Coronary artery (tissue), 2 donors: ENCODE measurements around the gene SLX9.
A peak's percentile ranks its signal among the peaks of the same experiment; 100 is the strongest.

ENCODE experiments used
- DNase-seq: peaks from one replicate; pipeline ENCODE4 v3.0.0-alpha.2; 2017; ENCODE audit warnings: low spot score
- H3K27ac ChIP-seq, 2 donors: fragments of 200-600 bp; sonication (generic); one replicate each; pipeline ENCODE4 v1.5.1; 2016 to 2019
- H3K4me3 ChIP-seq: fragments of 200-600 bp; sonication (generic); 2 replicates; pipeline ENCODE4 v1.5.1; 2016; ENCODE audit warnings: mild to moderate bottlenecking, moderate library complexity
- TF ChIP-seq, protein P1 (sequence below): fragments of 200-600 bp; sonication (generic); IDR thresholded peaks from one replicate; pipeline ENCODE4 v1.5.1; 2019; ENCODE audit warnings: antibody characterized with exemption

SLX9 gene

DNA sequence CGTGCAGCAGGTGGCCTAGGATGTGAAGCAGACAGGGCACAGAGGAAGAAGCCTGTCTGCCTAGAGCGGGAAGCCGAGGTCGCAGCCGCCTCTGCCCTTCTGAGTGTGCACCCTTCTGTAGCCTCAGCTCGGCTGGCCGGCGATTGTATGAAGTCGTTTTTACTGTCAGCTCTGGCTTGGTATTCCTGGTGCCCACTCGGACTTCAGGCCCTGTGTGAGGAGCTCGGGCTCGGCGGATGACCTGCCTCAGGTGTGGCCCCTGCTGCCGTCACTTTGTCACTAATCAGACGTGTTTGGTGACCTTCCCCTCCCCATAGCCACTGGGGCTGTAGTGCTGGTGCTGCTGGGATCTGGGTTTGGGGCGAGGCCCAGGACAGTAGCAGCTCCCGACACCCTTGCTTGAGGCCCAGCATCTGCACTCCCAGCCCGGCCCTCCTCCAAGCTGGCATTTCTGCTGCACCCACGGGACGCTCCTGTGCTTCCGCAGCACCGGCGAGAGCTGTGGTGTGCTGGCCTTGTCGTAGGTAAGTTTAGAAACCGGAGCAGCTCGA lies 18.1 kb downstream of the SLX9 start:
- TF ChIP-seq, protein P1, sequence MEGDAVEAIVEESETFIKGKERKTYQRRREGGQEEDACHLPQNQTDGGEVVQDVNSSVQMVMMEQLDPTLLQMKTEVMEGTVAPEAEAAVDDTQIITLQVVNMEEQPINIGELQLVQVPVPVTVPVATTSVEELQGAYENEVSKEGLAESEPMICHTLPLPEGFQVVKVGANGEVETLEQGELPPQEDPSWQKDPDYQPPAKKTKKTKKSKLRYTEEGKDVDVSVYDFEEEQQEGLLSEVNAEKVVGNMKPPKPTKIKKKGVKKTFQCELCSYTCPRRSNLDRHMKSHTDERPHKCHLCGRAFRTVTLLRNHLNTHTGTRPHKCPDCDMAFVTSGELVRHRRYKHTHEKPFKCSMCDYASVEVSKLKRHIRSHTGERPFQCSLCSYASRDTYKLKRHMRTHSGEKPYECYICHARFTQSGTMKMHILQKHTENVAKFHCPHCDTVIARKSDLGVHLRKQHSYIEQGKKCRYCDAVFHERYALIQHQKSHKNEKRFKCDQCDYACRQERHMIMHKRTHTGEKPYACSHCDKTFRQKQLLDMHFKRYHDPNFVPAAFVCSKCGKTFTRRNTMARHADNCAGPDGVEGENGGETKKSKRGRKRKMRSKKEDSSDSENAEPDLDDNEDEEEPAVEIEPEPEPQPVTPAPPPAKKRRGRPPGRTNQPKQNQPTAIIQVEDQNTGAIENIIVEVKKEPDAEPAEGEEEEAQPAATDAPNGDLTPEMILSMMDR, result no peak
- H3K4me3 ChIP-seq, result peak overlapping the region; percentile 58
- H3K27ac ChIP-seq, result peak overlapping the region; percentile 83 to 95
- no peak for DNase-seq

DNA sequence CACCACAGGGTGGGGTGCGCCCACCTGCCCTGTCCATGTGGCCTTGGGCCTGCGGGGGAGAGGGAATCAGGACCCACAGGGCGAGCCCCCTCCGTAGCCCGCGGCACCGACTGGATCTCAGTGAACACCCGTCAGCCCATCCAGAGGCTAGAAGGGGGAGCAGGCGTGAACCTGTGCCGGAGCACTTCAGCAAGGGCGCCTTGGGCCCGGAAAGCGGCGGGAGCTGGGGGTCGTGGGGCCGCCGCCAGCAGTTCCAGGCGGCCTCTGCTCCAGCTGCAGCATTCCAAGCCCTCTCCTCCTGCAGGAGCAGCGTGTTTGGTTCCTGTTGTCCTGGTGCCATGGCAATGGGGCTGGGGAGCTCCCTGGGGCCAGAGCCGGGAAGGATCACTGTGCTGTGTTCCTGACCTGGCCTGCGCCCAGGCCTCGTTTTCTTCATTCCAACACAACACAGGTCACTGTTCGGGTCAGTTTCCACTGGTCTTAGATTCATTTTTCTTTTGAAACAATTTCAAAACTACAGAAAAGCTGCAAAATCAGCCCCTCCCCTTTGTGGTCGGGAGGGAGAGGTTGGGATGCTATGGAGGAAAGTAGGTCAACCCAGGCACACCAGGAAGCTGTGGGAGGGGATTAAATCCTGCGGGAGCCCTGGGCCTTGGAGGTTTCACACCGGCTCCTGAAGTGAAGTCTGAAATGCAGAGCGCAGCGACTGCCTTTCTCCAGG lies 18.8 kb downstream of the SLX9 start:
- DNase-seq, result peak; percentile 98
- Histone ChIP-seq H3K27ac (peak overlapping the region; percentile 83 to 95), H3K4me3 (peak overlapping the region; percentile 58)
- TF ChIP-seq, protein P1, result no peak

DNA sequence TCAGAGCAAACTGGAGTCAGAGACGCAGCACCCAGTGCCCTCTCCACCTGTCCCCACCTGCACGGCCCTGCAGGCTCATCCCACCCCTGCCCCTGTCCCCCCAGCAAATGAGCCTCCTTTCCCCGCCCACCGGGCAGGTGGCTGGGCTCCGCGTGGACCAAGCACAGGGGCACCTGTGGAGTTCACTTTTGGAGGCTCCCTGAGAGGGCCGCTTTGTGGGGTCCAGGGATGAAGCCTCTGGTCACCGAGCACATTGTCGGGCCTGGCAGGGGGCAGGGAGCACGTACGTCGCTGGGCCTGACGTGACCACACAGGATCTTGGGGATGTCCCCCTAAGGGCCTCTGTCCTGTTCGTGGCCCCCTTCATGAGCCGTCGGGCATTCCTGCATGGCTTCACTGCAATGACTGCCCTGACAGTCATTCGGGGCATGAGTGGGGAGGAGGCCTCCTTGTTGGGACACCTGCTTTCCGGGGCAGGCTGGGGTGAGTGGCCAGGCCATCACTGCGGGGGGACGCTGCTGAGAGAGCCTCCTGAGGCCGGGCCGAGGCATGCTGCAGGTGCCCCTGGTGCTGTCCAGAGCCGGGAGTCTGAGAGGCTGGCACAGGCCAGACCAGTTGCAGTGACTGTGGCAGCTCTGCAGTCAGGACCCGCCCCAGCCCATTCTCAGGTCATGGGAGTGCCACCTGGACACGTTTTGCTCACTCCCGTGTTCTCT lies 19.7 kb downstream of the SLX9 start:
- Histone ChIP-seq H3K4me3 (peak overlapping the region; percentile 18), H3K27ac (peak overlapping the region; percentile 83 to 95)
- no peak for DNase-seq
- TF ChIP-seq, protein P1, result no peak

DNA sequence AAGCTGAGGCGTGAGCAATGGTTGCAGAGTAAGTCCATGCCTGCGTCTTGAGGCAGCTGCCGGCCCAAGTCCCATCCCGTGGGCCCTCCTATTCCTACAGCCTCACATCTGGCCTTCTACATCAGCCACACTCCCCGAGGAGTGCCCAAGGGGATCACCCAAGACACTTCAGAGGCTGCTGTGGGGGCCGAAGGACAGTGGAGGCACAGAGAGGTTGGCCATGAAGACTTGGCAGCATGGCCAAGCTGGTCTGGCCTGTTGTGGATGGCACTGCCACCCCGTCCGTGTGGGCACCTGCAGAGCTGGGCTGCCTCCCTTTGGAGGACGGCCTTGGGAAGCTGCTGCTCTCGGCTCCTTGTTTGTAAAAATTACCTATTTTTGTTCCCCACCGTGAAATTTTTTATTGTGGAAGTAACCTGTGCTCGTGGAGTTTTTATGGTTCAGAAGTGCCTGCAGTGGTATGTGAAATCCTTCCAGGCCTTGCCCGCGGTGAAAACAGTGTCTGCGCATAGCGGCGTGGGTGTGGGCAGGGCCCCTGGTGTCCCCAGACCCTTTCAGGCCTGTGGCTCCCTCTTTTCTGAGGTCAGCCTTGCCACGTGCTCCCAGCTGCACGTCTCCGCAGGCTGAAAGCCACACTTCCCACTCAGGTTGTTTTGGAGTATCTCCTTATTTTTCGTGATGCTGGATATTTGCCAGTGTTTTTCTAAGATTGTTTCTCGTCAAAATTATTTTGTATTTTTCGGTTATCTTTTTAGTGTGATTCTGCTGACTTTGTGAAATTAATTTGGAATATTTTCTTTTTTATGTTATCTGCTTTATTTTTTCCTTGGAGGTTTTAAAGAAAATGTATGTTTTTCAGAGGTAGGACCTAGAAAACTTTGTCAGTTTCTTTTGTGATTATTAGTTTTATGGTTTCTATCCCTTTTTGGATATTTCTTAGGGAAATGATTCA lies 20.6 kb downstream of the SLX9 start:
- TF ChIP-seq, protein P1, result no peak
- no peak overlapping the region for H3K4me3 ChIP-seq
- H3K27ac ChIP-seq, result peak overlapping the region; percentile 83 to 95
- no peak for DNase-seq

DNA sequence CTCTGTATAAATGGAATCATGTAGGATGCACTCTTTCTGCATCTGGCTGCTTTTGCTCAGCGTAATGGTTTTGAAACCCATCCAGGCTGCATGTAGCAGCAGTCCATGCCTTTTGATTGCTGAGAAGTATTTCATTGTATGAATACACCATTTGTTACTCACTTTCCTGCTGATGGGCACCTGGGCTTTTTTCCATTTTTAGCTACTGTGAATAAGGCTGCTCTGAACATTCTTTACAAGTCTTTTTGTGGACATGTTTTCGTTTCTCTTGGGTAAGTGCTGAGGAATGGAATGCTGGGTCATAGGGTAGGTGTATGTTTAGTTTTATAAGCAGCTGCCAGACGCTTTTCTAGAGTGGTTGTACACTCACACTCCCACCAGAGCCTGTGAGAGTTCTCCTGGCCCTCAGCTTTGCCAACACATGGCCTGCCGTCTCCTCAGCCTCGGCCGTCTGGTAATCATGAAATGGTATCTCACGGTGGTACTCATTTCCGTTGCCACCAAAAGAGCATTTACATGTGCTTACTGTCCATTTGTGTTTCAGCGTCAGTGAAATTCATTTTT lies 22.7 kb downstream of the SLX9 start:
- TF ChIP-seq, protein P1, result no peak
- Histone ChIP-seq H3K27ac (peak overlapping the region; percentile 83), H3K4me3 (no peak overlapping the region)
- DNase-seq, result no peak

DNA sequence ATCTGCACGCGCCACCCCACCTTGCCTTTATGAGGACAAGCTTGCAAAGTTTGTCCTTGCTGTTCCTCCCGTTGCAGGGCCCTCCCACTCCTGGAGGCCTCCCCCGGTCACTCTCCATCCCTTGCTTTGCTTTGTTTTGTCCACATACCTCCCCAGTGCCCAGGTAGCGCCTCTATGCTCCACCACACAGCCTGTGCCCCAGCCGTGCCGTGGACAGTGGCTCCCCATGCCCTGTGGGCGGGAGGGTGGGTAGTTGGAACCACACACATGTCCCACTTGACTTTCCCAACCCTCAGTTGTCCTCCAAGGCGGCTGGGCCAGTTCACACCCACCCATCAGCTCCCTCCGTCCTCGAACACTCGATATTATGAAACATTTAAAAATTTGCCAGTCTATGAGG lies 24.6 kb downstream of the SLX9 start:
- Histone ChIP-seq H3K27ac (peak overlapping the region; percentile 83 to 90), H3K4me3 (no peak overlapping the region)
- DNase-seq, result no peak
- TF ChIP-seq, protein P1, result no peak
